ENCODE measurements around the gene MAST3. TPM values are rescaled to one million over a fixed set of nuclear protein-coding genes. Genes with fewer than 3 reads are reported as not detected.

The MAST3 gene
- total RNA-seq, 1 experiment from 2014 or later: 4.1 TPM

DNA sequence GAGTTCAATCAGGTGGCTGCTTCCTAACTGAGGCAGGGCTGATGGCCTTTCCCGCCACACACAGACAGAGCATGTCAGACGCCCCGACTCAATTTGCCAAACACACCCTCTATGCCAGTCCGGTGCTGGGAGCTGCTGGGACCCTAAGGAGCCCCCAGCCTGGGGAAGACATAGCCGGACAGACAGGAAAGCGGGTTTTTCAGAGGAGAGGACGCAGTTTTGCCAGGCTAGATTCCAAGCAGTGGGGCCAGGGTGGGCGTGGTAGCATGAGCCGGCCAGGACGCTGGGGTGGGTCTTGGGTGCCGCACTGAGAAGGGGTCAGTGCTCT, 19.8 kb downstream of the MAST3 start:
- no TSS peak for BruUV-seq (replicated peaks)
- POLR2A ChIA-PET: interaction anchor here (1.1 to 1.7 kb wide), 5 partner anchors 24 to 205 kb away, joined by 3 to 13 read pairs (median 5); partner anchors contain the start of genes IFI30, LSM4, MPV17L2 and PIK3R2

DNA sequence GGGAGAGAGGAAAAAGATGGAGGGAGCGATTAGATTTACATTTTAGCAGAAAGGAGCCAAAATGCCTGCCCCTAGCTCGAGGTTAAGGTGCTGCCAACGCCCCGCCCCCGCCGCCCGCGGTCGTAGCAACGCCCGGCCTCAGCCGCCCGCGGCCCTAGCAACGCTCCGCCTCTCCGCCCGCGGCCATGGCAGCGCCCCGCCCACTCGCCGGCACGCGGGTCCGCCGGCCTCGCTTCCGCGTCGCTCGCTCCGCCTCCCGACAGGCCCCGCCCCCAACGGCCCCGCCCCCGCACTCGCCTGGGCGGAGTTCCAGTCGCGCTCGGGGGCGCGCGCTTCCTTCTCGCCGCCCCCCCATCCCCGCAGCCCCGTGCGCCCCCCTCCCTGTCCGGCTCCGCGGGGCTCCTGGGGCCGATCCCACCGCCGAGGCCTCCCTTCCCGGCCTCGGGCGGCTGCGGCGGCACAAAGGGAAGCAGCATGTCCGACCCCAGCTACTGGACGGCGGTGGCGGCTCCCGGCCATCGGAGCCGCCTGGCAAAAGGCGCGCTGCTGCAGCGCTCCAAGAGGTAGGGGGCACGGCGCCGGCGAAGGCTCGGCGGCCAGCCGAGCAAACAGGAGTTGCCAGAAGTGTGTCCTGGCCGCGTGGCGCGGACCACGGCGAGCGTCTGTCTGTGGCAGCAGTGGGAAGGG, 20.3 kb downstream of the MAST3 start:
- DNase-seq (ENCODE audit: unreplicated experiment): peak; percentile 70
- Mint-ChIP-seq H3K36me3 (ENCODE audit: insufficient read depth, unreplicated experiment) (peaks cover 5% of the 10 kb centered on the region), H3K27ac (ENCODE audit: low read depth, unreplicated experiment) (peak overlapping the region; percentile 63), H3K4me1 (ENCODE audit: insufficient read depth, unreplicated experiment) (peaks cover 15% of the 10 kb centered on the region), H3K4me3 (ENCODE audit: unreplicated experiment) (peak overlapping the region; percentile 77), H3K27me3 (ENCODE audit: insufficient read depth, unreplicated experiment) (no peaks in the 10 kb centered on the region), H3K9me3 (ENCODE audit: unreplicated experiment) (no peaks in the 10 kb centered on the region)
- no TSS peak for BruUV-seq (replicated peaks)
- TF ChIP-seq, protein P1, sequence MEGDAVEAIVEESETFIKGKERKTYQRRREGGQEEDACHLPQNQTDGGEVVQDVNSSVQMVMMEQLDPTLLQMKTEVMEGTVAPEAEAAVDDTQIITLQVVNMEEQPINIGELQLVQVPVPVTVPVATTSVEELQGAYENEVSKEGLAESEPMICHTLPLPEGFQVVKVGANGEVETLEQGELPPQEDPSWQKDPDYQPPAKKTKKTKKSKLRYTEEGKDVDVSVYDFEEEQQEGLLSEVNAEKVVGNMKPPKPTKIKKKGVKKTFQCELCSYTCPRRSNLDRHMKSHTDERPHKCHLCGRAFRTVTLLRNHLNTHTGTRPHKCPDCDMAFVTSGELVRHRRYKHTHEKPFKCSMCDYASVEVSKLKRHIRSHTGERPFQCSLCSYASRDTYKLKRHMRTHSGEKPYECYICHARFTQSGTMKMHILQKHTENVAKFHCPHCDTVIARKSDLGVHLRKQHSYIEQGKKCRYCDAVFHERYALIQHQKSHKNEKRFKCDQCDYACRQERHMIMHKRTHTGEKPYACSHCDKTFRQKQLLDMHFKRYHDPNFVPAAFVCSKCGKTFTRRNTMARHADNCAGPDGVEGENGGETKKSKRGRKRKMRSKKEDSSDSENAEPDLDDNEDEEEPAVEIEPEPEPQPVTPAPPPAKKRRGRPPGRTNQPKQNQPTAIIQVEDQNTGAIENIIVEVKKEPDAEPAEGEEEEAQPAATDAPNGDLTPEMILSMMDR (IDR thresholded peaks at IDR 0.05; ENCODE audit: unreplicated experiment): no peak
- ChIA-PET POLR2A (interaction anchor here (0.6 to 1.7 kb wide), 6 partner anchors 13 to 204 kb away, joined by 3 to 13 read pairs (median 5); partner anchors contain the start of genes IFI30, LSM4, MPV17L2 and PIK3R2), CTCF (interaction anchor here (0.5 to 1.4 kb wide), 5 partner anchors 10 to 211 kb away, joined by 3 to 14 read pairs (median 4); no protein-coding TSS in a partner anchor)
- intact Hi-C loops (cut with micrococcal nuclease): loop anchor here (10.0 kb wide), 1 partner anchor 207 kb away; the partner anchor contains the start of gene LSM4

More for the DNA sequence above, 19.8 kb downstream of the MAST3 start:
- Mint-ChIP-seq H3K4me3 (ENCODE audit: unreplicated experiment) (peak overlapping the region; percentile 77), H3K27me3 (ENCODE audit: insufficient read depth, unreplicated experiment) (no peaks in the 10 kb centered on the region), H3K36me3 (ENCODE audit: insufficient read depth, unreplicated experiment) (peaks cover 5% of the 10 kb centered on the region), H3K4me1 (ENCODE audit: insufficient read depth, unreplicated experiment) (peaks cover 18% of the 10 kb centered on the region), H3K27ac (ENCODE audit: low read depth, unreplicated experiment) (peak overlapping the region; percentile 63), H3K9me3 (ENCODE audit: unreplicated experiment) (no peaks in the 10 kb centered on the region)
- TF ChIP-seq, protein P1 (IDR thresholded peaks at IDR 0.05; ENCODE audit: unreplicated experiment): no peak
- intact Hi-C loops (cut with micrococcal nuclease): loop anchor here (10.0 kb wide), 1 partner anchor 207 kb away; the partner anchor contains the start of gene LSM4
- CTCF ChIA-PET: interaction anchor here (1.3 to 1.4 kb wide), 3 partner anchors 24 to 212 kb away, joined by 3 to 14 read pairs (median 6); no protein-coding TSS in a partner anchor
- DNase-seq (ENCODE audit: unreplicated experiment): no peak

DNA sequence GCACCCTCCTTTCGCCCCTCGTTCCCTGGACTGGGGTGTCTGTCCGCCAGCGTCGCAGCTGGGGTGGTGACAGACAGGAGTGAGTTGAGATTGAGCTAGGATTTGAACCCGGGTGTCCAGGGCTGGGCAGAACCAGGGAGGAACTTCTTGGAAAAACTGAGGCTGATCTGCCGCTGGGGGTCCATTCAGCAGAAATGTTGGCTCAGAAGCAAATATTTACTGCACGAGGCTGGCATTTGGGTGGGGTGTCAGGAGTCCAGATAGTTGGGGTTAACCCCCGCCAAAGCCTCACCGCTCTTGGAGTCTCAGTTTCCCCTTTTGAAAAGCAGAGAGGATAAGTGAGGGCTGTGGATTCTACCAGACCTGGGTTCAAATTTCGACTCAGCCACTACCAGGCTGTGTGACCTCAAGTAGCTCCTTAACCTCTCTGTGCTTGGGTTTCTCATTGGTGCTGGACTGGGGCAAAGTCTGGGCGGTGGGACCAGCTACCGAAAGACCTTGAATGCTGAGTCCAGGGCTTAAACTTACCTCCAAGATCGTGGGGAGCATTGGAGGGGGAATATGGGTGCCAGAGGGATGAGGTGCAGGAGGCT, 20.9 kb downstream of the MAST3 start:
- peaks cover 12% of the 10 kb centered on the region for H3K4me1 Mint-ChIP-seq (ENCODE audit: insufficient read depth, unreplicated experiment)
- intact Hi-C loops (cut with micrococcal nuclease): loop anchor here (10.0 kb wide), 1 partner anchor 206 kb away; the partner anchor contains the start of gene LSM4
- POLR2A ChIA-PET: interaction anchor here (0.6 to 1.7 kb wide), 8 partner anchors 13 to 204 kb away, joined by 3 to 13 read pairs (median 5); partner anchors contain the start of genes IFI30, LSM4, MPV17L2 and PIK3R2
- peaks cover 5% of the 10 kb centered on the region for H3K36me3 Mint-ChIP-seq (ENCODE audit: insufficient read depth, unreplicated experiment)
- CTCF ChIA-PET: interaction anchor here (0.5 to 3.1 kb wide), 6 partner anchors 10 to 210 kb away, joined by 3 to 15 read pairs (median 5); partner anchors contain the start of gene PIK3R2
- no peaks in the 10 kb centered on the region for H3K27me3 Mint-ChIP-seq (ENCODE audit: insufficient read depth, unreplicated experiment)
- no peak overlapping the region for H3K27ac Mint-ChIP-seq (ENCODE audit: low read depth, unreplicated experiment)
- TF ChIP-seq, protein P1 (IDR thresholded peaks at IDR 0.05; ENCODE audit: unreplicated experiment): no peak
- no peak for DNase-seq (ENCODE audit: unreplicated experiment)
- no peaks in the 10 kb centered on the region for H3K9me3 Mint-ChIP-seq (ENCODE audit: unreplicated experiment)
- no TSS peak for BruUV-seq (replicated peaks)
- H3K4me3 Mint-ChIP-seq (ENCODE audit: unreplicated experiment): peak overlapping the region; percentile 77

All from MCF 10A (cell line).